Activated naive CD4-positive, alpha-beta T cell treated with anti-CD3 and anti-CD28 coated beads, Interleukin-2, amount 50 U/mL, for 24 hours (primary cell): ENCODE results near the gene SKAP1.

ENCODE experiments used
- H3K27ac Mint-ChIP-seq: one replicate; pipeline ENCODE4 v1.8.0; 2021; ENCODE audit warnings: mild to moderate bottlenecking, mixed read lengths
- H3K27me3 Mint-ChIP-seq: one replicate; pipeline ENCODE4 v1.8.0; 2021; ENCODE audit warnings: mixed read lengths
- H3K36me3 Mint-ChIP-seq: one replicate; pipeline ENCODE4 v1.8.0; 2021; ENCODE audit warnings: mixed read lengths
- H3K4me1 Mint-ChIP-seq: one replicate; pipeline ENCODE4 v1.8.0; 2021; ENCODE audit warnings: mixed read lengths
- H3K4me3 Mint-ChIP-seq: one replicate; pipeline ENCODE4 v1.8.0; 2021; ENCODE audit warnings: mild to moderate bottlenecking, mixed read lengths
- H3K9me3 Mint-ChIP-seq: one replicate; pipeline ENCODE4 v1.8.0; 2021; ENCODE audit warnings: mixed read lengths

Gene SKAP1

GRCh38 chr17:48149787-48150463 lies 280.1 kb downstream of the SKAP1 start:
- H3K4me3 Mint-ChIP-seq: no peak overlapping the region
- no peaks in the 10 kb centered on the region for H3K27me3 Mint-ChIP-seq
- H3K36me3 Mint-ChIP-seq: peaks cover 7% of the 10 kb centered on the region
- peaks cover 3% of the 10 kb centered on the region for H3K4me1 Mint-ChIP-seq
- H3K9me3 Mint-ChIP-seq: no peaks in the 10 kb centered on the region
- no peak overlapping the region for H3K27ac Mint-ChIP-seq

GRCh38 chr17:48148854-48149786 lies 280.9 kb downstream of the SKAP1 start:
- peaks cover 7% of the 10 kb centered on the region for H3K36me3 Mint-ChIP-seq
- H3K27ac Mint-ChIP-seq: no peak overlapping the region

DNA sequence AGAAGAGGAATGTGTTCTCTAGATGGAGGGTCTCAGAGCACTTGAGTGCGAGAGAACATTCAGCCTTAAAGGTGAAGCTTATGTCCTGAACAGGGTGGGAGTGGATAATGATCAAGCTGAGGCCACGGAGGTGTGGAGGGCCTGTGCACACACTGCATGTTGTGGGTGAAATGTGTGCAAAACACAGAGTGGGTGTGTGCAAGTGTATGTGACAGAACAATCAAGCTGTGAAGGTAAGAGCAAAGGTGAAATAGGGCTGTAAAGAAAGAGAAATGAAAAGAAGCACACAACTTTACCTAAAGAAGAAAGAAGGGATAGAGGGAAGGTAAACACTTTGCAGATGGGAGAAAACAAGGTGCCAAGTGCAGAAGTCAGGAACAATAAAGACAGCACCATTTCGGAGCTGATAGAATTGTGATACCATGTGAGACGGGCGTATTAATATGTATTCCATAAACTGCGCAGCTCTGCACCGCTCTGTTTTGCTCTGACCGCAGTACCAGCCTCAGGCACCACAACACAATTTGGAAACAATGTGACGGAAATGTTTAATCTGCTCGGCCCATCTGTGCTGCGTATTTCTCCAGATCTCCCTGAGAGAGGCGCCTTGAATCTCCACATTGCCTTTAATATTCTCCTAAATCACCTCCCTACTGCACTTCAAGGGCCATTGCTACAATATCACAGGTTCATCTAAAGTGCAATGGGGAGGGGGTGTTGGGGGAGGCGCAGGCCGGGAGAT lies 281.8 kb downstream of the SKAP1 start:
- H3K27me3 Mint-ChIP-seq: no peaks in the 10 kb centered on the region
- H3K9me3 Mint-ChIP-seq: no peaks in the 10 kb centered on the region
- H3K4me1 Mint-ChIP-seq: peaks cover 3% of the 10 kb centered on the region
- peak overlapping the region; percentile 60 for H3K27ac Mint-ChIP-seq
- peaks cover 7% of the 10 kb centered on the region for H3K36me3 Mint-ChIP-seq
- H3K4me3 Mint-ChIP-seq: no peak overlapping the region

More at GRCh38 chr17:48148854-48149786, 280.9 kb downstream of the SKAP1 start:
- Mint-ChIP-seq H3K27me3 (no peaks in the 10 kb centered on the region), H3K9me3 (no peaks in the 10 kb centered on the region), H3K4me3 (no peak overlapping the region), H3K4me1 (peaks cover 3% of the 10 kb centered on the region)

DNA sequence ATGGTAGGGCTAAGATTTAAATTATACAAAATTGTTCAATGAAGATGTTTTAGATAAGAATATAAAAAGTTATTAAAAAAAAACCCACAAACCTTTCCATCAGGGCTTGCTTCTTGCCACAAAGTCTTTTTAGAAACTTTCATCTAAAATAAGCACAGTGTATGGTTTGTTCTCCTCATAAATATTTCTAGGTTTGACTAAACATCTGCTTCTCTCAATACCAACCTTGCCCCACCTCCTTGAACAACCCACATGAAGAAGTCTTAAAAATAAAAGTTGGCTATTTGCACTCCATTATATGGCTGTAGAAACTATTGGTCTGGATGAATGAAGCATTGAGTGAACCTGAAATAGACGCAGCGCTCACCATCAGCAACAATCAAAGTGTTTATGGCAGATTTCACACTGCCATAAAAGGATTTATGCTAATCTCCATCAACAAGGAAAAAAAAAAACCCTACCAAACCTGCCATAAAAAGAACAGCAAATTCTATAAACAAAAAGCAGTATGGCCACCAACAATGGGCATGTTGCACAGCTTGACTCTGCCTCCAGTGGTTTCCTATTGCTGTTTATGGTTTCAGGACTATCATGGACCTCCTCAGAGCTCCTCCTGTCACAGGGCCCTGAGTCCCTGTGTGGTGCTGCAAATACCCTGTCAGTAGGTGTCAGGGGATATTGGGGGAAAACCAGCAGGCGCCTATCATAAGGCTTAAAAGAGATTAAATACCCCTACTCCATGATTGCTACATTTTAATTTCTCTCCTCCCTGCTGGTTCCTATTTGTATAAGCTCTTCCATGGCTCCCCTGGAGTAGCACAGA lies 284.8 kb downstream of the SKAP1 start:
- H3K4me1 Mint-ChIP-seq: peaks cover 13% of the 10 kb centered on the region
- peak overlapping the region; percentile 55 for H3K27ac Mint-ChIP-seq
- H3K4me3 Mint-ChIP-seq: no peak overlapping the region
- no peaks in the 10 kb centered on the region for H3K9me3 Mint-ChIP-seq
- H3K36me3 Mint-ChIP-seq: peaks cover 13% of the 10 kb centered on the region
- no peaks in the 10 kb centered on the region for H3K27me3 Mint-ChIP-seq

- H3K27ac Mint-ChIP-seq: no peak overlapping the region
These were observed 285.8 kb downstream of the SKAP1 start for GRCh38 chr17:48144231-48144630.

DNA sequence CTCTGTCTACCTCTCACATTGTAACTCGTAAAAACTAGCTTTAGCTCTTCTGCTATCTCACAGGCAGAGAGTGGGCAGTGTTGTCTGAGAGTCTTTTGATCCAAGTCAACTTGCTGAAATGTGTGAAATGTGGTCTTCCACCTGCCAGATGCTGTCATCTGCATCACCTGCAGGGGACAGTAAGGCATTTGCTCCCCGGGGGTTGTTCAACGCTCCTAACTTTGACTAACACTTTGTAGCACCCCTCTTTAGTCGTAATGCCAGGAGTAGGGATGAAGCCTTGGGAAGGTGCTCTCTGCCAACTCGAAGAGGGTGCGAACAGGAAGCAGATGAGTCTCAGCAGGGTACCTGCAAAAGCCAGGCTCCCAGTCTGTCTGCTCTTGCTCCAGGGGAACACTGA lies 286.4 kb downstream of the SKAP1 start:
- H3K9me3 Mint-ChIP-seq: no peaks in the 10 kb centered on the region
- H3K4me3 Mint-ChIP-seq: no peak overlapping the region
- H3K4me1 Mint-ChIP-seq: peaks cover 19% of the 10 kb centered on the region
- no peaks in the 10 kb centered on the region for H3K27me3 Mint-ChIP-seq
- H3K27ac Mint-ChIP-seq: no peak overlapping the region
- peaks cover 17% of the 10 kb centered on the region for H3K36me3 Mint-ChIP-seq

More at GRCh38 chr17:48144231-48144630, 285.8 kb downstream of the SKAP1 start:
- H3K4me1 Mint-ChIP-seq: peaks cover 19% of the 10 kb centered on the region
- H3K27me3 Mint-ChIP-seq: no peaks in the 10 kb centered on the region
- H3K36me3 Mint-ChIP-seq: peaks cover 17% of the 10 kb centered on the region
- H3K4me3 Mint-ChIP-seq: no peak overlapping the region
- no peaks in the 10 kb centered on the region for H3K9me3 Mint-ChIP-seq

DNA sequence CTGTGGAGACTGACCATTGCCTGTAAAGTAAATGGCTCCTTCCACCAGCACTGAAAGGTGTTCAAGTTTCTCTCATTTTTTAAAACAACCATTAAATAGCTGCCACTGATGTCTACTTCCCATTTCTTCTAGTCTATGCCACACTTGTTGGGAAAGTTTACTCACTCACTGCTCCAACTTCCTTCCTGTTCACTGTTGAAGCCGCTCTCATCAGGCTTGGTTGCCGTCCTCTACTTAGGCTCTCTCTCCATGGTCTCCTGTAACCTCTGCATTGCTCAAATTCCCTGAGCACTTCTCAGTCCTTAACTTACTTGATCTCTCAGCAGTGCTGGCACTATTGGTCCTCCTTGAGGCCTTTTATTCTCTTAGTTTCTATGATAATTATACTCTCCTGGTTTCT lies 290.1 kb downstream of the SKAP1 start:
- H3K9me3 Mint-ChIP-seq: no peaks in the 10 kb centered on the region
- peaks cover 10% of the 10 kb centered on the region for H3K36me3 Mint-ChIP-seq
- no peaks in the 10 kb centered on the region for H3K27me3 Mint-ChIP-seq
- peaks cover 16% of the 10 kb centered on the region for H3K4me1 Mint-ChIP-seq
- no peak overlapping the region for H3K4me3 Mint-ChIP-seq
- peak overlapping the region; percentile 68 for H3K27ac Mint-ChIP-seq

DNA sequence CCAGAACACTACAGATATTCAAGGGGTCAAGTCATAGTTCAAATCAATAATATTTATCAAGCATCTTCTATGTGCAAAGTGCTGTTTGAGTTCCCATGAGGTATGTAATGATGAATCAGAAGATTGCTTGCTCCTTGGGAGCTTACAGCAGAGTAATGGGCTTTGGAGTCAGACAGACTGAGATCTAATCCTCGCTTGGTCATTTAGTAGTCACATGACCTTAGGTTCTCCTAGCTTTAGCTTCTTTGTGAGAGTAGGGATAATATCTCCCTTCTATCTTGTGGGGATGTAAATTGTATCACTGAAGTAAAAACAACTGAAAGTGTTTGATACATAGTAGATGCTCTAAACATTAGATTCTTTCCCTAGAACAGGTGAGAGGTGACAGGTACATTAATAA lies 292.4 kb downstream of the SKAP1 start:
- Mint-ChIP-seq H3K27me3 (no peaks in the 10 kb centered on the region), H3K9me3 (no peaks in the 10 kb centered on the region), H3K4me1 (peaks cover 16% of the 10 kb centered on the region), H3K27ac (peak overlapping the region; percentile 38), H3K36me3 (peaks cover 10% of the 10 kb centered on the region), H3K4me3 (no peak overlapping the region)

DNA sequence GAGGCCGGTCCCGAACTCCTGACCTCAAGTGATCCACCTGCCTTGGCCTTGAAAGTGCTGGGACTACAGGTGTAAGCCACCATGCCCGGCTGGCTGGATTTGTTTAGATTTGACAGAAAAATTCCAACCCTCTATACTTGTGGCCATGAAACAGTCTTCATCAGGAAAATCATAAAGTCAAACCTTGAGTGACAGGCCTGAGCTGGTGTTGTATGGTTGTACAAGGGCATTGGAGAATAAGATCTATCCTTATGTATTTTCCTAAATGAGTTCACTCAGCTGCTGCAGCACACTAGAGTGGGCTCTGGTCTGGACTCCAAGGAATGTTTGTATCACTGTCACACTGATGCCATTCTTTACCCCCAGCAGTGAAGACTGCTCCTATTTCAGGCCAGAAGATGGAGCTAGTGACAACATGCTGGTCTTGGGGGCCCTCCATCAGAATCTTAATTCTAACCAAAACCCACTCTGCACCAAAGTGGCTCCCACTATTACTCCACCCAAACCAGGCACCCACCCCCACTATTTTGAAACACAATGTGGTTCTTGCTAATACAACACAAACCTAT lies 295.0 kb downstream of the SKAP1 start:
- peaks cover 9% of the 10 kb centered on the region for H3K4me1 Mint-ChIP-seq
- no peak overlapping the region for H3K27ac Mint-ChIP-seq
- H3K36me3 Mint-ChIP-seq: peaks cover 3% of the 10 kb centered on the region
- no peak overlapping the region for H3K4me3 Mint-ChIP-seq
- no peaks in the 10 kb centered on the region for H3K9me3 Mint-ChIP-seq
- H3K27me3 Mint-ChIP-seq: no peaks in the 10 kb centered on the region

DNA sequence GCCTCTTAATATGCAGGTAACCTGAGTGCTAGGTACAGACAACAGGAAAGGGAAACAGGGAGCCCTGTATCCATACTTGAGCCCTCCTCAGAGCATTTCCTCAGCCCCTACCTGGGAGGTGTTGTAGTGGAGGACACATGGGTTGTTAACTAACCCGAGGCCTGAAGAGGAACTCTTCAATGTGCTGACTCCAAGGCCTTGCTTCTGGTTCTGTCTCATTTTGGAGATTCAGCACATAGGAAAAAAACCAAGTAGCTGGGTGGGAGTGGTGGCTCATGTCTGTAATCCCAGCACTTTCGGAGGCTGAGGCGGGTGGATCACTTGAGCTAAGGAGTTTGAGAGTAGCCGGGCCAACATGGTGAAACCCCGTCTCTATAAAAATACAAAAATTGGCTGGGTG lies 297.6 kb downstream of the SKAP1 start:
- Mint-ChIP-seq H3K4me3 (no peak overlapping the region), H3K27ac (no peak overlapping the region), H3K27me3 (no peaks in the 10 kb centered on the region)

GRCh38 chr17:48131216-48131824 lies 298.7 kb downstream of the SKAP1 start:
- Mint-ChIP-seq H3K9me3 (no peaks in the 10 kb centered on the region), H3K27me3 (no peaks in the 10 kb centered on the region), H3K4me3 (no peak overlapping the region), H3K27ac (no peak overlapping the region), H3K36me3 (no peaks in the 10 kb centered on the region), H3K4me1 (peaks cover 5% of the 10 kb centered on the region)

More for the DNA sequence above, 297.6 kb downstream of the SKAP1 start:
- Mint-ChIP-seq H3K9me3 (no peaks in the 10 kb centered on the region), H3K4me1 (peaks cover 5% of the 10 kb centered on the region), H3K36me3 (no peaks in the 10 kb centered on the region)

GRCh38 chr17:48129981-48130380 lies 300.0 kb downstream of the SKAP1 start:
- H3K4me3 Mint-ChIP-seq: no peak overlapping the region
- no peaks in the 10 kb centered on the region for H3K9me3 Mint-ChIP-seq
- no peaks in the 10 kb centered on the region for H3K27me3 Mint-ChIP-seq
- H3K36me3 Mint-ChIP-seq: peaks cover 2% of the 10 kb centered on the region
- peaks cover 5% of the 10 kb centered on the region for H3K4me1 Mint-ChIP-seq
- H3K27ac Mint-ChIP-seq: no peak overlapping the region

DNA sequence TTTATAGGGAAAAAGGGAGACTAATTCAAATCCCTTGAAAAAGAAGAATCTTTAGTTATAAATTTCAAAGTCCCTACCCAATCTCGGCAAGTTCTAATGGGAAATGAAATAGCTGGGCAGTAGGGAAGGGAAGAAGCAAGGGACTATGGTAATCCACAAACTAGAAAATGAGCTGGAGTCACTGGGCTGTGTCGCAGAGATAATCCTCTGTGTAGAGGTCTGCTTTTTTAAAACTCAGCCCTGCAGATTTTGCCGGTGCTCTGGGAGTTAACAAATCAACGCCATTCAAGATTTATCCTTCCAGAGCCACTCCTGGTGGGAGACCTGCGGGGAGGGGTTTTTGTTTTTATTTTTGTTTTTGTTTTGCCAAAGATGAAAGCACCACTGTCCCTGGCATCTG lies 301.6 kb downstream of the SKAP1 start:
- Mint-ChIP-seq H3K4me3 (no peak overlapping the region), H3K27ac (no peak overlapping the region), H3K27me3 (no peaks in the 10 kb centered on the region), H3K9me3 (no peaks in the 10 kb centered on the region), H3K4me1 (peaks cover 5% of the 10 kb centered on the region), H3K36me3 (peaks cover 4% of the 10 kb centered on the region)

GRCh38 chr17:48127371-48128051 lies 302.5 kb downstream of the SKAP1 start:
- H3K27ac Mint-ChIP-seq: peak overlapping the region; percentile 6
- no peak overlapping the region for H3K4me3 Mint-ChIP-seq

More at GRCh38 chr17:48127371-48128051, 302.5 kb downstream of the SKAP1 start:
- Mint-ChIP-seq H3K4me1 (peaks cover 5% of the 10 kb centered on the region), H3K27me3 (no peaks in the 10 kb centered on the region), H3K9me3 (no peaks in the 10 kb centered on the region), H3K36me3 (peaks cover 7% of the 10 kb centered on the region)
